Neural cell (in vitro differentiated cells): Measurements from ENCODE around the gene MTERF1. TPM values are rescaled to one million over a fixed set of nuclear protein-coding genes. Genes with fewer than 3 reads are reported as not detected.

ENCODE experiments used
- H2AFZ ChIP-seq: fragments of 200-600, 300-800 bp; sonication (generic), shearing (Covaris generic); 2 replicates; pipeline ENCODE4 v1.6.0; 2014; ENCODE audit warnings: low read depth, mild to moderate bottlenecking, antibody characterized with exemption, low read length, moderate library complexity
- H3F3A ChIP-seq: fragments of 200-600 bp; shearing (Covaris generic); 2 replicates; pipeline ENCODE4 v1.6.1; 2016; ENCODE audit warnings: mild to moderate bottlenecking, moderate library complexity, mixed read lengths, antibody characterized with exemption, low read length; ENCODE audit not compliant: insufficient read depth, poor library complexity, severe bottlenecking
- H3K27ac ChIP-seq: fragments of 200-600, 300-800 bp; sonication (generic), shearing (Covaris generic); 2 replicates; pipeline ENCODE4 v1.5.1; 2014; ENCODE audit warnings: mild to moderate bottlenecking, low read length, moderate library complexity
- H3K27me3 ChIP-seq: fragments of 300-800, 200-600 bp; sonication (generic), shearing (Covaris generic); 2 replicates; pipeline ENCODE4 v1.6.0; 2014; ENCODE audit warnings: mild to moderate bottlenecking, low read depth, low read length, moderate library complexity; ENCODE audit not compliant: insufficient read depth
- H3K36me3 ChIP-seq: fragments of 300-800, 200-600 bp; sonication (generic), shearing (Covaris generic); 2 replicates; pipeline ENCODE4 v1.5.1; 2014; ENCODE audit warnings: mild to moderate bottlenecking, antibody characterized with exemption, low read length, moderate library complexity; ENCODE audit not compliant: insufficient read depth
- H3K4me2 ChIP-seq: fragments of 300-800, 200-600 bp; sonication (generic), shearing (Covaris generic); 2 replicates; pipeline ENCODE4 v1.6.0; 2014; ENCODE audit warnings: mild to moderate bottlenecking, low read length
- H3K4me3 ChIP-seq: fragments of 300-800, 200-600 bp; sonication (generic), shearing (Covaris generic); 2 replicates; pipeline ENCODE4 v1.5.1; 2014; ENCODE audit warnings: mild to moderate bottlenecking, low read length, moderate library complexity
- H3K79me2 ChIP-seq: fragments of 200-600 bp; shearing (Covaris generic); replicated peaks from 2 replicates; pipeline ENCODE4 v1.6.0; 2014; ENCODE audit warnings: mild to moderate bottlenecking, low read length, moderate library complexity; ENCODE audit not compliant: insufficient read depth
- H3K9ac ChIP-seq: fragments of 300-800, 200-600 bp; sonication (generic), shearing (Covaris generic); 2 replicates; pipeline ENCODE4 v1.6.1; 2016; ENCODE audit warnings: mild to moderate bottlenecking, low read length, mixed read lengths
- H3K9me2 ChIP-seq: fragments of 200-600 bp; shearing (Covaris generic); 2 replicates; pipeline ENCODE4 v1.6.1; 2016; ENCODE audit warnings: mild to moderate bottlenecking, low read length, mixed read lengths; ENCODE audit not compliant: insufficient read depth
- H3K9me3 ChIP-seq: fragments of 200-600, 300-800 bp; sonication (generic), shearing (Covaris generic); 2 replicates; pipeline ENCODE4 v1.6.1; 2016; ENCODE audit warnings: mild to moderate bottlenecking, mixed run types, low read length, moderate library complexity, mixed read lengths
- H4K20me1 ChIP-seq: fragments of 200-600 bp; shearing (Covaris generic); 2 replicates; pipeline ENCODE4 v1.6.1; 2016; ENCODE audit warnings: mild to moderate bottlenecking, mixed run types; ENCODE audit not compliant: insufficient read depth
- CTCF ChIP-seq: fragments of 450-650 bp; IDR thresholded peaks from 2 replicates; pipeline ENCODE4 v1.5.1; 2014; ENCODE audit warnings: antibody characterized with exemption, mild to moderate bottlenecking, moderate library complexity; ENCODE audit not compliant: poor library complexity, severe bottlenecking
- EP300 ChIP-seq: fragments of 450-650 bp; conservative IDR thresholded peaks from 2 replicates; pipeline ENCODE4 v1.6.1; 2014; ENCODE audit warnings: antibody characterized with exemption, mild to moderate bottlenecking, moderate library complexity; ENCODE audit not compliant: poor library complexity, severe bottlenecking
- EZH2 ChIP-seq: fragments of 200-600, 300-800 bp; shearing (Covaris generic), sonication (generic); IDR thresholded peaks from 2 replicates; pipeline ENCODE4 v1.6.1; 2014; ENCODE audit warnings: antibody characterized with exemption, low read length, borderline replicate concordance, mild to moderate bottlenecking; ENCODE audit not compliant: insufficient read depth, poor library complexity, severe bottlenecking
- MXI1 ChIP-seq: fragments of 450-650 bp; conservative IDR thresholded peaks from 2 replicates; pipeline ENCODE4 v1.6.1; 2014; ENCODE audit warnings: antibody characterized with exemption, mild to moderate bottlenecking; ENCODE audit not compliant: poor library complexity, severe bottlenecking
- POLR2AphosphoS5 ChIP-seq: IDR thresholded peaks from 2 replicates; pipeline ENCODE4 v1.6.1; 2012
- RAD21 ChIP-seq: fragments of 450-650 bp; conservative IDR thresholded peaks from 2 replicates; pipeline ENCODE4 v1.6.1; 2014; ENCODE audit warnings: antibody characterized with exemption, mild to moderate bottlenecking, moderate library complexity
- REST ChIP-seq: IDR thresholded peaks from 2 replicates; pipeline ENCODE4 v1.6.1; 2012; ENCODE audit warnings: borderline replicate concordance
- SMC3 ChIP-seq: fragments of 450-650 bp; conservative IDR thresholded peaks from 2 replicates; pipeline ENCODE4 v1.6.1; 2014; ENCODE audit warnings: antibody characterized with exemption, mild to moderate bottlenecking, moderate library complexity; ENCODE audit not compliant: poor library complexity
- TAF1 ChIP-seq: IDR thresholded peaks from 2 replicates; pipeline ENCODE4 v1.6.1; 2012; ENCODE audit warnings: low read depth
- polyA plus RNA-seq: library from polyadenylated mRNA; depleted of rRNA; stranded (reverse); fragments of >200 nt; gene quantifications from 2 replicates; pipeline ENCODE4 v1.2.3, GENCODE V29; 2014

MTERF1 gene
- polyA plus RNA-seq, 1 donor from 2014 or later = 22.9 TPM

- Histone ChIP-seq H3K9me2 (no peaks in the 10 kb centered on the region), H3K27me3 (no peaks in the 10 kb centered on the region), H3K36me3 (no peaks in the 10 kb centered on the region), H4K20me1 (no peaks in the 10 kb centered on the region), H3K9me3 (peaks cover 3% of the 10 kb centered on the region), H2AFZ (no peak overlapping the region), H3K9ac (no peak overlapping the region), H3K4me2 (no peak overlapping the region), H3K27ac (no peak overlapping the region), H3K4me3 (no peak overlapping the region), H3K79me2 (no peaks in the 10 kb centered on the region), H3F3A (no peaks in the 10 kb centered on the region)
- TF ChIP-seq TAF1 (no peak), REST (no peak), EP300 (no peak), SMC3 (no peak), POLR2AphosphoS5 (no peak), RAD21 (no peak), EZH2 (no peak), CTCF (no peak), MXI1 (no peak)
Observed at GRCh38 chr7:91847231-91847630, 33.3 kb downstream of the MTERF1 start.

GRCh38 chr7:91846436-91846835 lies 34.1 kb downstream of the MTERF1 start:
- H3K27me3 ChIP-seq = no peaks in the 10 kb centered on the region
- TF ChIP-seq EP300 (no peak), REST (no peak), TAF1 (no peak), CTCF (no peak), RAD21 (no peak), SMC3 (no peak), EZH2 (no peak), MXI1 (no peak), POLR2AphosphoS5 (no peak)
- no peaks in the 10 kb centered on the region for H3K36me3 ChIP-seq
- H3K9me3 ChIP-seq = peaks cover 4% of the 10 kb centered on the region
- H3K79me2 ChIP-seq = no peaks in the 10 kb centered on the region
- no peak overlapping the region for H2AFZ ChIP-seq
- H3K9me2 ChIP-seq = no peaks in the 10 kb centered on the region
- no peak overlapping the region for H3K4me2 ChIP-seq
- no peak overlapping the region for H3K4me3 ChIP-seq
- H4K20me1 ChIP-seq = no peaks in the 10 kb centered on the region
- H3K27ac ChIP-seq = no peak overlapping the region
- H3K9ac ChIP-seq = no peak overlapping the region
- no peaks in the 10 kb centered on the region for H3F3A ChIP-seq
